GM18909 (cell line): ENCODE measurements around the gene CHMP6.
A peak's percentile ranks its signal among the peaks of the same experiment; 100 is the strongest.

ENCODE experiments used
- ATAC-seq: cut with Tn5 transposase; IDR thresholded peaks from one replicate; pipeline ENCODE4 v1.9.1; 2021; ENCODE audit warnings: mild to moderate bottlenecking; ENCODE audit not compliant: unreplicated experiment, poor library complexity

CHMP6 gene

DNA sequence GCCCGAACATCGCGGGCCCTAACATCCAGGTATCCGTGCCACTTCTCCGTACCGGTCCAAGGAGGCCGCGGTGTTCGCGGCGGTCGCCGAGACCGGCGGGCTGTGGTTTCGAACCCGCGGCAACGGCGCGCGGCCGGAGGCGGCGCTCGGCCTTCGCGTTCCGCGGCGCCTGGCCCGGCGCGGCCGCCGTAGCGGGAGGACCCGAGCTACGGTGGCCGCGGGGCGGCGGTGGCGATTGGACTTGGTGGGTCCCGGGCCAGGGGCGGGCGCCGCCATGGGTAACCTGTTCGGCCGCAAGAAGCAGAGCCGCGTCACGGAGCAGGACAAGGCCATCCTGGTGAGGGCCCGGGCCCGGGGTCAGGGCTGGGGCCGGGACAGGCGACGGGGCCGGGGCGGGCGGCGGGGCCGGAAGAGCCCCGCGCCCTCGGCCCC, at the start of gene CHMP6:
CHMP6 (plus strand) TSS at position 197 of the 432 bp plus-strand sequence; CDS start at position 275, 78 bp downstream.
- peak; percentile 55 for ATAC-seq

DNA sequence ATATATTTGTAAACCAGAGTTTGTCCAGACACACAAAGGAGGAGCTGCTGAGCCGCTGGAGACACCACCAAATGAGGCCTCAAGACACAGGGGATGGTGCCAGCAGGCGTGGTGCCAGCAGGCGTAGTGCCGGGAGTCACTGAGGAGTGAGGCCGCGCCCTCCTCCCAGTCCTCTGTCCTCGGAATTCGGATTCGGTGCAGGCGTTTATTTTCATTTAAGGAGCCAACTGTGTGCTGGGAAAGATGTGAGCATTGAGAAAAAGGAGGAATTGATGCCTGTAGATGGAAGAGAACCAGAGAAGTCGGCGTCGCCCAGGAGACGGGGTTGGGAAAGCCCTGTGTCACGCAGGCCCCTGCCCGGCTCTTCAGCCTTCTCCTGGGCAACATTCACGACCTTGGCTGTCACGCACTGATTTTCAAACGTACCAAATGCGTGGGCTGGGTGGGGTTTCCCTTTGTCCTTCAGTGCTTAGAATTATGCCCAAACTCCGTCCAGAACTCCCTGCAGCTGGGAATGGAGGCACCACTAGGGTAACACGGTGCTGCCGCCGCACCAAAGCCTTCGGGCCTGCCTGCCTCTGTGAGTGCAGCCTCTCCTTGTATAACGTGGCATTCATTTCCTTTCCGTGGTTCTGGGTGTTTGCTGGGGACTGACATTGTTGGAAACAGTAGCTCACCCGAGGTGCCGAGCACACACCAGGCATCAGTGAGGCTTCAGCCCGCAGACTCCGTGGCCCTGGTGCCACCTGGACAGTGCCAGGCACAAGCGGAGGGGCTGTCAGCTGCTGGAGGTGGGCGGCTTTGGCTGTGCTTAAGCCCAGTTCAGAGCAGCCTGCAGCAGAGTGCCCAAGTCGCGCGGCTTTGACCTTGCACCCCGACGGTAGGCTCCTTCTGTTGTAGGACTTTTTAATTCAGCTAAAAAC, 49.0 kb upstream of the CHMP6 start:
- ATAC-seq: no peak

DNA sequence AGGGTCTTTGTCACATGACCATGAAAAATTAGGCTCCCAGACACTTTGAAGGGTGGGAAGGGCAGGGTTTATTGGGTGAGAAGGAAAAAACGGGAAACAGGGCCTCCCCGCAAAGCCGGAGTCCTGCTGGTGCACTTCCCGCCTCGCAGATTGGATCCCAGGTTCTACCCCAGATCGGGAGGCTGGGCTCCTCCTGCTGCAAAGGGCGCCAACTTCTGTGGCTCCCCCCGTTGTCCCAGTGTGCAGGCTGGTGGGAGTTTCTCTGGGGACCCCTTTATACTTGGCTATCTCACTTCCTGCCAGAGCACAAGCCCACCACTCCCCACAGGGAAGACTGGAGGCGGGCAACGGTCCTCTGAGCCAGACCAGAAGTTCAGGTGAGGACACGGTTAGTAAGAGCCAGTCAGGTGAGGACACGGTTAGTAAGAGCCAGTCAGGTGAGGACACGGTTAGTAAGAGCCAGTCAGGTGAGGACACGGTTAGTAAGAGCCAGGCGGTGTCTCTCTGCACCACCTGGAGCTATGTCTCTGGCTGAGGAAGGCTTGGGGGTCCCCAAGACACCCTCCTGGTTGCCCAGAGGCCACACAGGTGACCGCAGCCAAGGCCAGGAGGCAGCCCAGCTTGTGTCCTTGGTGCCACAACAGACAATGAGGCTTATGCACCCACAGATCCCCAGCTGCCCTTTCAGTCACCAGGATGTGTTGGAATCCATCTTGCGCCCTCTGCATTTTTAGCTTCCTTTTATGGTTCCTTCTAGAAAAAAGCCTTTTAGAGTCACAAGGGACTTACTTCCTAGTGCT, 48.1 kb upstream of the CHMP6 start:
- ATAC-seq: no peak

DNA sequence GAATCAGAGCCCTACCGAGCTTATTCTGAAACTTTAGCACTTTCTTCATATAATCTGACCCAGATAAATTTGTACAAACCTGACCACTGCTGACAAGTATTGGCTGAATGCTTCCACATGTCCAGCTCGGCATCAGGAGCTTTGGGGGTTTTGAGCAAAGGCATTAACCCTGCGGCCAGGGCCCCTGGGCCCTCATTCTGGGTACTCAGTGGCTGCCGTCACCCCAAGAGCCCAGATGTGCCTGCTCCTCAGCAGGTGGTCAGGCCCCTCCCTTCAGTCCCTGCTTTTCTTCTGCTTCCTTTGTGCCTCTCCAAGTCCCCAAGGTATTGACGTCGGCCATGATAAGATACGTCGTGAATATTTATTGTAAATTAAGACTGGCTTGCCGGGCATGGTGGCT, 47.3 kb upstream of the CHMP6 start:
- ATAC-seq: no peak

DNA sequence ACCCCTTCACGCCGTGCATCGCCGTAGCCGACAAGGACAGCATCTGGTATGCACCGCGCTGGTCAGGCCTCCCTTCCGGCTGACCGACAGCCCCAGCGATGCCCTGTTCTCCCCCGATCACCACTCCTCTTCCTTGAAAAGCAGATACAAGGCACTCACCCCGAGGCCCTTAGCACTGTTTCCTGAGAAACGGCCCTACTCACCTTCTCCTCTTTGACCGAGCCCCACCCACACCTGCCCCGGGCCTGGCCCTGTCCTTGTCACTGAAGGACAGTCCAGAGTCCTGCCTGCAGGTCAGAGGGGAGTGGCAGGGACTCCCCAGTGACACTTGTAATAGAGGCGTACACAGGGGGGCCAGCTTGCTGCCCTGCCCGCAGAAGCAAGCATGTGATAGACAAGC, 45.9 kb upstream of the CHMP6 start:
- no peak for ATAC-seq

DNA sequence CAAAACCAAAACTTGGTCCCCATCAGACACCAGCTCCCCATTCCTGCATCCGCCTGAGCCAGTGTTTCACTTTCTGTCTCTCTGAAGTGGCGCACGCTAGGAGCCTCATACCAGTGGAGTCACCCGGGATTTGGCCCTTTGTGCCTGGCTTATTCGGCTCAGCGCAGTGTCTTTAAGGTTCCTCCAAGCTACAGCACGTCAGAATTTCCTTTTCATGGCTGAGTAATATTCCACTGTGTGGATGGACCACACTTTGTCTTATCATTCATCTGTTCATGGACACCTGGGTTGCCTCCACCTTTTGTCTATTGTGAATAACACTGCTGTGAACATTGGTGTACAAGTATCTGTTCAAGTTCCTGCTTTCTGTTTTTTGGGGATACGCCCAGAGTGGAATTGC, 45.2 kb upstream of the CHMP6 start:
- ATAC-seq: no peak

DNA sequence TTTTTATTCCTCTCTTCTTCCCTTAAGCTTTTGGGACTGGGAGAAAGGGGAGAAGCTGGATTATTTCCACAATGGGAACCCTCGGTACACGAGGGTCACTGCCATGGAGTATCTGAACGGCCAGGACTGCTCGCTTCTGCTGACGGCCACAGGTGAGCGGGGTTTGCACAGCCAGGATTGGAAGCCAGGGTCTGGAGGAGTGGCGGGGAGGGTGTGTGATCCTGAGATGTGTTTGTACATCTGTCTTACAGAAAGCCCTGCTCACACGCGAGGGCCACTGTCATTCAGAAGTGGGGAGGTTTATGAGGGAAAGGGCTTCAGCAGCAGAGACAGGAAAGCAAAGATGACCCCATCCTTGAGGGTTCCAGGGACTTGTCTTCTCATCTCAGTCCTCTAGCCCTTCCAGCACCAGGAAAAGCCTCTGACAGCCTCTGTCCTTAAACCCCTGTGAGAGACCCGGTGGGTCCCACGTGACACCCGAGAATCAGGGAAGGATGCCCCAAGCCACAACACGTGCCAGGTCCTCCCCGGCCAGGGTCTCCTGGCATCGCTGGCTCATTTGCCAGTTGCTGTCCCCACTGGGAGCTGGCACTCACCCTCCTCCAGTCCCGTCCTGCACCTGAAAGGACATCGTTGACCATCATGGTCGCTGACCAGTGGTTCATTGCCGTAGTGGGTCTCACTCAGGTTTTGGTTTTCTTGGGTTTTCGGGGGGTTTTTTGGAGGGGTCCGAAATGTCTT, 44.3 kb upstream of the CHMP6 start:
- no peak for ATAC-seq

DNA sequence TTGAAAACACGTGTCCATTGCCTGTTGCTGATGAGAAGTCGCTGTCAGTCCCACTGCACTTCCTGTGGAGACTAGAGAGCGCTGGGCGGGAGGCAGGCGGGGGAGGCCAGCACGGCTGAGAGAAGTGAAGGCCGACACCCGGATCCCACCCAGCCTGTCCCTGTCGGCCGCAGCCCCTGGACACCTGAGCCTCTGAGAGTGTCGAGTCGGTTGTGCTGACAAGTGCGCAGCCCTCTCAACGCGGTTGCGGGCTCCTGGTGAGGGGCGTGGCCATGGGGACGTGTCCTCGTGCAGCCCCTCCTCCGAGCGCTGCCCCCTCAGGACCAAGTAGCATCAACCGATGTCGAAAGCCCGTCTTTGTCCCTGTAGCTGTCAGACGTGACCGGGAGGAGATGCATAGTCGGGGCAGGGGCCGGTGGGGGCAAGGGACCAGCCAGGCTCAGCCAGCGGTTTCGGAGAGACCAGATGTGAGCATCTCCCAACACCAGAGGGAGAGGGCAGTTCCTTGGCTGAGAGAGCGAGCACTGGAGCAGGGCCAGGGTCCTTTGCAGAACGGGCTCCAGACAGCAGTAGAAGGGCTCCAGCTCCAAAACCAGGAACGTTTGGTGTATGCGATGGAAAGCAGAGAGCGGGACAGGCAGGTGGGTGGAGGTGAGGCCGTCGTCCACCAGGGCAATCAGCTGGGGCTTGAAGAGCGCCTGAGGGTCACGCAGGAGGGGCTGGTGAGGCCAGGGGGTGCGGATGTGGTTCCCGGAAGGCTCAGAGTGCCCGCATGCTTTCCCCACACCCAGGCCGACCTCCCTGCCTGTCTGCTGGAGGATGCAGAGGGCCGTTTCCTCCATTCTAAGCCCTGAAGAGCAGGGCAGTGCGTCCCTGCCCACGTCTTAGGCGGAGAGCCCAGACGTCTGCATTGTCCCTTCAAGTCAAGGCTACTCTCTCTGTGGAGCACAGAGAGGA, 43.3 kb upstream of the CHMP6 start:
- ATAC-seq: no peak

DNA sequence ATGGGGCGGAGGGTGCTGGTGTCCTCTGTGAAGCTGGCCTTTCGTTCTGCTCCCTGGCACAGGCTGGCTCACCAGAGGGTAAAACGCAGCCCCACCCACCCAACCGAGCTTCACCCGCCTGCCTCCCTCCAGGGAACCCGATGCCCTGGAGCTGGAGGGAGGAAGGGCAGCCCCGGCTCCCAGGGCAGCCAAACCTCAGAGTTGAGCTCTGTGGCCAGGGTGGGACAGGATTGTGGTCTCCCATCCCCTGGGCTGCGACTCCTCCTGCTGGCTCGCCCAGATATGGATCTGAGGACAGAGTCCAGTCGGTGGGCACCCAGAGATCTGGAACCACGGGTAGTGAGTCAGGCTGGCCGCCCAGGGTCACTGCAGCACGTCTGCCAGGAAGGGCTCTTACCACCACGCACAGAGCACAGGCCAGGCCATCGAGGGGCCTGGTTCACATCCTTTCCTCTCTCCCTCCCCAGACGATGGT, 42.6 kb upstream of the CHMP6 start:
- ATAC-seq: no peak

DNA sequence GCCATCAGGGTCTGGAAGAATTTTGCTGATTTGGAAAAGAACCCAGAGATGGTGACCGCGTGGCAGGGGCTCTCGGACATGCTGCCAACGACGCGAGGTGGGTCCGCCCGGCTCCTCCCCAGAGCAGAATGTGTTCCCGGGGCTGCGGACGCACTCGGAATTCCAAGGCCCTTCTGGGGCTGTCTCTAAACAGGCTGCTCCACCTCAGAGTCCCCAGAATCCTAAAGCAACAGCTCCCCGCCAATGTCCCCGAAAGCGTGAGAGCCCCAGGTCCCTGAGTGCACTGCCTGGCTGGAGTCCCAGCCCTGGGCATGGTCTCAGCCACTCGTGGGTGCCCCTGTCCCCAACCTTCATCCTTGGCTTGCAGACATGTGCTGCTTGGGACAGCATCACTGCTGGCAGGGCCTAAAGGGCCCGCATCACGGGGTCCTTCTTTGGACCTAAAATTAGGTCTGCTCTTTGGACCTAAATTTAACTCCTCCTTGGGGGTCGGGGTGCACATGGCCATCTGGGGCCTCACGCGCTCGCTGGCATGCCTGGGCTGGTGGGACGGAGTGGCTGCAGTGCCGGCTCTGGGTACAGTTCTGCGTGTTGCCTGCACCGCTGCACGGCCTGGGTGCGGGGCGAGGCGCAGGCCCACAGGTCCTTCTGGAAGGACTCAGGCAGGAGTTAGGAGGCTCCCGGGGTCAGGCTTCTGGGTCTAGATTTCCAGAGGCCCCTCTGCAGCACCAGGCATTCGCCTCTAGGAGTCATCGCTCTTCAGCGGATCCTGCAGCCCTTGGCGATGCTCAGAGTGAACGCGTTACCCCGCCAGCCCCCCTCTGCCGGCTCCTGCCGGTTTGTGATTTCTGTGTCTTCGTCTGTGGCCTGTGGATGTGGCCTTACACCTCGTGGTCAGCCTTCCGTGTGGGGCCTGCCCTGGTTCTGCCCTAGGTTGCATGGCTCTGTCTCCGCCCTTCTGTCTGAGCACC, 41.9 kb upstream of the CHMP6 start:
- ATAC-seq: no peak

DNA sequence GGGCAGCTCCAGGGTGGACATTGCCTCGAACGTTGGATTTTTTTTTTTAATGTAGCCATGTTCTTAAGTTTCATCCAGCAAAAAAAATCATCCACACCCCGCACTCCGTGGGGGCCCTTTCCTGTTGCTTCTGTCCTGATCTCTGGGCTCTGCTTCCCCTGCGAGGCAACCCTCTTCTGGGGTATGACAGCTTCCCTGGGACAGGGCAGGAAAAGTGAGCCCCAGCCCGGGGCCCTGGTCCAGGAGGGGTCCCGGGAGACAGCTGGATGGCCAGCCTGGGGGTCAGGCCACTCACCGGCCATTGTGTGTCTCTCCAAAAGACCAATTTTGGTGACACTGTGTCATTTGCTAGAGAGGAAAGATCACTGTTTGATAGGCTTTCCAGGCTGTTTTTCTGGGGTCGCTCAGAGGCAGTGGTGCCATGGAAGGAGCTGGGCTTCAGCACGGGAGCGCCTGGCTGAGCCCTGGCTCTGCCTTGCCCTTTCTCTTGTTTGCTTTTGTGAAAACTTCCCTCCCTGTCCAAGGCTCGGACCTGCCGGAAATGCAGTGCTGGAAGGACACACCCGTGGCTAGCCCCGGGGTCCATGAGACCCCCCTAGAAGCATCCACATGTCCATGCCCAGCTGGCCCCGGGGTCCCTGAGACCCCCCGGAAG, 41.0 kb upstream of the CHMP6 start:
- ATAC-seq: no peak

DNA sequence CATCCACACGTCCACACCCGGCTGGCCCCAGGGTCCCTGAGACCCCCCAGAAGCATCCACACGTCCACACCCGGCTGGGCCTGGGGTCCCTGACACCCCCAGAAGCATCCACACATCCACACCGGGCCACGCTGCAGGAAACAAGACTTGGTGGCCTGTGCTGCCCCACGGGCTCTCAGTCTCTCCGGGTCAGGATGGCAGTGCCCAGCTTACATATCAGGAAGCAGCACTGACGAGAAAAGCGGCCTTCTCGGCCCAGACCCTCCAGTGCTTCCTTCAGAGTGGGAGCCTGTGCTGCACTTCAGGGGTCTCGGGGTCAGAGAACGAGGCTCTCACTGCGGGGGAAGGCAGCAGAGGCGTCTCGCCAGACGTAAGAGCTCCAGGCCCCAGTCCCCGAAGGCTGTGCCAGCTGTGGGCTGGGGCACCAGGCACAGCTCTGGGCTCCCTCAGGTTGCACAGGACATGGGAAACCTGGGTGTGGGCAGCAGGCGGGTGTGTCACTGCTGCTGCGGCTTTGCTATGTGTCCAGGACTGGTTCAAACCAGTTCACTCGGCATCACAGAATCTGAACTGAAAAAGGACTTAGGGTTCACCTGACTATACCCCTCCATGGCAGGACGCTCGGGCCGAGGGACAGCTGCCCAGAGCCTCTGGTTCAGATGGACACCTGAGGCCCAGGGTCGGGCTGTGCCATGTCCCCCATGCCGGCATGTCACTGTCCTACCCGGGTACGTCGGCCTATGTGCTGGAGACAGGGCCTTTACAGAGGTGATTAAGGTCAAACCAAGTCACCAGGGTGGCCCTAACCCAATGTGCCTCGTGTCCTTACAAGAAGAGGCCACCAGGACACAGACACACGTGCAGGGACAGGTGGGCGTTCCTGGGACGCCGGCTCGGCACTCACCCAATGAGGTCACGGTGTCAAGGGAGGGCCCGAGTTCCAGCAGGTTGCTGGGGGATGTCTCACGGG, 40.2 kb upstream of the CHMP6 start:
- ATAC-seq: no peak

DNA sequence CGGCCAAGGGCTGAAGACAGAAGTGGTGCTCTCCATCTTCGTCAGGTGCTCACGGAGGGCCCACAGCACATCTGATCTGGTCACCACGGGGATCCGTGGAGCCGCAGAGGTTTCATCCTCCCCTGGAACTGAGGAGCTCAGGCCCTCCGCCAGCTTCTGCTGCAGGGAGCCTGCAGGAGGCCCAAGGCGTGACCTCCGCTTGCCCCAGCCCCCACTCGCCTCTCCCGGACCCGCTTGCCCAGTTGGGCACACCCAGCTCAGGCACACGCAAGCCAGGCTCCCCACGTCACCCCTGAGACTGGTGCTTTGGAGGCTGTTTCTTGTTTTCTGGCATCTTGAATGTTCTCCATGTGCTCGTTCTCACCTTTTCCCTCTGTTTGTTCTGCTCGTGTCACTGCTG, 39.4 kb upstream of the CHMP6 start:
- ATAC-seq: no peak

DNA sequence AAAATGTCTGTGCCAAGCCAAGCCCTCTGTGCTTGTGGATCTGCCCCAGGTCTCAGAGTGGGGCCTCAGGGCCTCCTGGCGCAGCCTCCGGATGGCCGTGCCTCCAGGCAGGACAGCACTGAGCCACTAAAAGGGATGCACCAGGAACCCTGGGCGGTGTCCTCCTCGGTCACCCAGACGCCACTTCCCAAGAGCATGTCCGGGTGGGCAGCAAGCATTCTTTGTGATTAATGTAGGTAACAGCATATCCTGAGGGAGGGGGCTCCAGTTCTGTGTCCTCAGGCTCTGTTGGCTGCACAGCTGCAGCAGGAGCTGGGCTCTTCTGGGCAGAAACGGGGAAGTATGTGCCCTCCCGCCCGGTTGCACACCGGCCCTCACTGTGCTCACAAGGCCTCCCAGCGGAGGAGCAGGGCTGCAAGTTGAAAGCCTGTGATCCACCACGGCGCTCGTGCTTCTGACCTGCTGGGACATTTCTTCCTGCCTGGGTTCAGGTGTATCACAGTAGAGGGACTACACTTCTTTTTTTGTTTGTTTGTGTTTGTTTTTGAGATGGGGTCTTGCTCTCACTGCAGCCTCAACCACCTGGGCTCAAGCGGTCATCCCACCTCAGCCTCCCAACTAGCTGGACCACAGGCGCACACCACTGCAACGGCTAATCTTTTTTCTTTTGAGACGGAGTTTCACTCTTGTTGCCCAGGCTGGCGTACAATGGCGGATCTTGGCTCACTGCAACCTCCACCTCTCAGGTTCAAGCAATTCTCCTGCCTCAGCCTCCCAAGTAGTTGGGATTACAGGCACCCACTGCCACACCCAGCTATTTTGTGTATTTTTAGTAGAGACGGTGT, 37.9 kb upstream of the CHMP6 start:
- ATAC-seq: no peak

DNA sequence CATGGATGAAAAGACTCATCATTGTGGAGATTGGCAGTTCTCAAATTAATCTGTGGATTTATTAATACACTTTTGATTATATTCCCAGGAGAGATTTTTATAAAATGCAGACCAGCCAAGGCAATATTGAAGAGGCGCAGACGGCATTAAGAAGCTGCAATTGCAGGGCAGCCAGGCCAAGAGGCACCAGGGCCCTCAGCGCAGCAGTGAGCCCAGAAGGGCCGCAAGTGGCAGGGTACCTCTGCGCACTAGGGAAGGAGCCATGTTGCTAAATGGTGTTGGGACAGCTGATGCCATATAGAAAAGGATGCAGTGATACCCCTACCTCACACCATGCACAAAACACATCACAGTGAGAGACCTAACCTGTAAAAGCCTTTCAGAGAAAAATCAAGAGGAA, 36.6 kb upstream of the CHMP6 start:
- no peak for ATAC-seq
